ENCODE results near the gene RTP3.
"Not testable (repeated sequence)": the region's sequence is repeated elsewhere in the genome, so short reads cannot be mapped to it uniquely, and the experiment has no call there.

RTP3 gene

DNA sequence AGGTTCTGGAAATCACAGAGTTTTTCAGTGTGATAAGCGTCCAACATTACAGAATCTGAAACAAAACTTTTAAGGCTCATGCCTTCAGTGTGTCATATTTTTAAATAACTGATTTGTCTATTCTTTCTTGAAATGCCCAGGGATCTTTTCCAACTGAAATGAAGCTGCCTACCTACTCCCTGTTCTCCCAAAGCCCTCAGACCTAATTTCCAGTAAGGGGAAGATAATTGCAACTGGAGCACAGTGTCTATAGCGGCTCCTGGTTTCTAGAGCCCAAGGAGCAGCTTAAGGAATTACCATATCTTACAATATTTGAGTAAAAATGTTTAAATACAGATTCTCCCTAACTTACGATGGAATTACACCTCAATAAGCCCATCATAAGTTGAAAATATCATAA, 35.3 kb downstream of the RTP3 start:
- no peak overlapping the region for H3K9ac ChIP-seq (ENCODE audit: low read depth in 1 of 2, low read length in 2 of 2)
- H3K9me3 ChIP-seq (ENCODE audit: control insufficient read depth in 1 of 2, low read length in 2 of 2): no peaks in the 10 kb centered on the region
- no peaks in the 10 kb centered on the region for H3K4me1 ChIP-seq (ENCODE audit: control insufficient read depth in 1 of 2, insufficient read depth in 2 of 2, low read length in 2 of 2)
- no peaks in the 10 kb centered on the region for H3K36me3 ChIP-seq (ENCODE audit: control insufficient read depth in 1 of 2, insufficient read depth in 2 of 2, low read length in 2 of 2)
- no peaks in the 10 kb centered on the region for H3K27me3 ChIP-seq (ENCODE audit: control insufficient read depth in 1 of 2, insufficient read depth in 2 of 2, low read length in 2 of 2)
- no peak overlapping the region for H3K27ac ChIP-seq (ENCODE audit: low read depth, low read length)
- H3K4me3 ChIP-seq (ENCODE audit: low read depth in 1 of 2, low read length in 2 of 2): no peak overlapping the region

DNA sequence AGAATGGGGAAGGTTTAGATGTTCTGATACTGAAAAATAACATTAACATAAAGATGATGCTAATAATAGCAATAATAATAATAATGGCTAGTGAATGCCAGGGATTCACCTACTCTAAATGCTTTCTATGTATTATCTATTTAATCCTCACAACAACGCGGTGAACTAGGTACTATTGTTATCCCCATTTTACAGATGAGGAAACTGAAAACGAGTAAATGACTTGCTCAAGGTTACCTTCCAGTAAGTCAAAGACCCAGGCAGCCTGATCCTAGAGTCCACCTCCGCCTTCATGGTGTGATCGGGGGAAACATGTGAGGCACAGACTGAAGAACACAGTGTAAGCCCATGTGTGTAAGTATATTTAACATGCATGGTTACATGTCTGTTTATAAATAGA, 38.0 kb downstream of the RTP3 start:
- Histone ChIP-seq H3K27ac (ENCODE audit: low read depth, low read length) (no peak overlapping the region), H3K9me3 (ENCODE audit: control insufficient read depth in 1 of 2, low read length in 2 of 2) (no peaks in the 10 kb centered on the region), H3K9ac (ENCODE audit: low read depth in 1 of 2, low read length in 2 of 2) (no peak overlapping the region), H3K4me1 (ENCODE audit: control insufficient read depth in 1 of 2, insufficient read depth in 2 of 2, low read length in 2 of 2) (peaks cover 7 to 14% of the 10 kb centered on the region in 2 donors), H3K27me3 (ENCODE audit: control insufficient read depth in 1 of 2, insufficient read depth in 2 of 2, low read length in 2 of 2) (no peaks in the 10 kb centered on the region), H3K36me3 (ENCODE audit: control insufficient read depth in 1 of 2, insufficient read depth in 2 of 2, low read length in 2 of 2) (no peaks in the 10 kb centered on the region), H3K4me3 (ENCODE audit: low read depth in 1 of 2, low read length in 2 of 2) (no peak overlapping the region)

DNA sequence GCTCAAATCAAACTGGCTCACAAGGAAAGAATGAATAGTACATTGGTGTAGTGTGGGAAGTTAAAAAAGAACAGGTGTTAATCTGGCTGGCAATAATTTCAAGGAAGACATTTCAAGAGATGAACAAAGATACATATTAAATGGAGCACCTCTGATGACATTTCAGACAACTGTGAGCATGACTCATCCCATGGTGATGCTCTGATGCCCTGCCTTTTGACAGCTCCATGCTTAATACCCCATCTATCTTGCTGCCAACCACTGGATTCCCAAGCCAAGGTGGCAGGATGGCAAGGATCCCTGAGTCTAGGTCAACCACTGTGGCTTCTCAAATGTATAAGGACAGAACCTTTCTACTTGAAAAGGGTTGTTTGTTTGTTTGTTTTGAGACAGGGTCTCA, 39.0 kb downstream of the RTP3 start:
- H3K36me3 ChIP-seq (ENCODE audit: control insufficient read depth in 1 of 2, insufficient read depth in 2 of 2, low read length in 2 of 2): no peaks in the 10 kb centered on the region
- H3K4me1 ChIP-seq (ENCODE audit: control insufficient read depth in 1 of 2, insufficient read depth in 2 of 2, low read length in 2 of 2): peaks cover 7 to 14% of the 10 kb centered on the region in 2 donors

DNA sequence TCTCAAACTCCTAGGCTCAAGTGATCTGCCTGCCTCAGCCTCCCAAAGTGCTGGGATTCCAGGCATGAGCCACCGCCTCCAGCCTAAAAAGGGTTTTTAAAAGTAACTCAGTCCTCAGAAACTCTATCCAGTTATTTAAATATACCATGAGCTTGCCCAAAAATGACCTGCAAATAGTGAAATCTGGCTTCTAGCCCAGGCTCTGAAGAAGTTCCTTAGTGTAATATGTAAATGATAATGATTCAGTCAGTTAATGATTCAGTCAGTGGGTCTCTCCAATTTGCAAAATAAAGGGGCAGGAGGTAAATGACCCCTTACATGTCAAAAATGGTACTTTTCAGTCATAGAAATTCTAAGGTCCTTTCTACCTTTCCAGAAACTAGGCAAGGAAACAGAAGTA, 39.5 kb downstream of the RTP3 start:
- Histone ChIP-seq H3K4me3 (ENCODE audit: low read depth in 1 of 2, low read length in 2 of 2) (no peak overlapping the region), H3K9ac (ENCODE audit: low read depth in 1 of 2, low read length in 2 of 2) (no peak overlapping the region), H3K9me3 (ENCODE audit: control insufficient read depth in 1 of 2, low read length in 2 of 2) (no peaks in the 10 kb centered on the region), H3K27me3 (ENCODE audit: control insufficient read depth in 1 of 2, insufficient read depth in 2 of 2, low read length in 2 of 2) (no peaks in the 10 kb centered on the region), H3K36me3 (ENCODE audit: control insufficient read depth in 1 of 2, insufficient read depth in 2 of 2, low read length in 2 of 2) (no peaks in the 10 kb centered on the region), H3K27ac (ENCODE audit: low read depth, low read length) (no peak overlapping the region), H3K4me1 (ENCODE audit: control insufficient read depth in 1 of 2, insufficient read depth in 2 of 2, low read length in 2 of 2) (peaks cover 7 to 14% of the 10 kb centered on the region in 2 donors)

More for the DNA sequence above, 39.0 kb downstream of the RTP3 start:
- H3K4me3 ChIP-seq (ENCODE audit: low read depth in 1 of 2, low read length in 2 of 2): no peak overlapping the region
- no peak overlapping the region for H3K9ac ChIP-seq (ENCODE audit: low read depth in 1 of 2, low read length in 2 of 2)
- no peaks in the 10 kb centered on the region for H3K27me3 ChIP-seq (ENCODE audit: control insufficient read depth in 1 of 2, insufficient read depth in 2 of 2, low read length in 2 of 2)
- no peak overlapping the region for H3K27ac ChIP-seq (ENCODE audit: low read depth, low read length)
- H3K9me3 ChIP-seq (ENCODE audit: control insufficient read depth in 1 of 2, low read length in 2 of 2): no peaks in the 10 kb centered on the region

DNA sequence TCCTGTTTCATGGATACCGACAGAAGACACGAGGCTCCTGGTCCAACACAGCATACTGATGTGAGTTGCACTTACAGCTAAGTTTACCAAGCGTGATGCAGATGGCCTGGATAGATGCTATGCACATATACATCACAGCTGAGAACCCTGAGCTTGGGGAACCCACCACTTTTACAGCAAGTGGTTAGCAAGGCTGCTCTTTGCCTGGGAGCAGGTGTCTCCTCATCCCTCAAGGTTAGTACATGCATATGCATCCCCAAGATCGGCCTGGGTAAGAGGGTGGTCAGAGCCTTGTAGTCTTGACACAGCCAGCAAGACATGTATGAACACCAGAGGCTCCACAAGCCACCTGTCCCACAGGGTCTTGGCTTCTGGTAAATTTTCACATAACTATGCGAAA, 40.0 kb downstream of the RTP3 start:
- H3K4me3 ChIP-seq (ENCODE audit: low read depth in 1 of 2, low read length in 2 of 2): no peak overlapping the region
- H3K27ac ChIP-seq (ENCODE audit: low read depth, low read length): no peak overlapping the region
- no peaks in the 10 kb centered on the region for H3K9me3 ChIP-seq (ENCODE audit: control insufficient read depth in 1 of 2, low read length in 2 of 2)
- H3K27me3 ChIP-seq (ENCODE audit: control insufficient read depth in 1 of 2, insufficient read depth in 2 of 2, low read length in 2 of 2): no peaks in the 10 kb centered on the region
- H3K36me3 ChIP-seq (ENCODE audit: control insufficient read depth in 1 of 2, insufficient read depth in 2 of 2, low read length in 2 of 2): no peaks in the 10 kb centered on the region
- no peak overlapping the region for H3K9ac ChIP-seq (ENCODE audit: low read depth in 1 of 2, low read length in 2 of 2)
- H3K4me1 ChIP-seq (ENCODE audit: control insufficient read depth in 1 of 2, insufficient read depth in 2 of 2, low read length in 2 of 2): peaks cover 7 to 14% of the 10 kb centered on the region in 2 donors

DNA sequence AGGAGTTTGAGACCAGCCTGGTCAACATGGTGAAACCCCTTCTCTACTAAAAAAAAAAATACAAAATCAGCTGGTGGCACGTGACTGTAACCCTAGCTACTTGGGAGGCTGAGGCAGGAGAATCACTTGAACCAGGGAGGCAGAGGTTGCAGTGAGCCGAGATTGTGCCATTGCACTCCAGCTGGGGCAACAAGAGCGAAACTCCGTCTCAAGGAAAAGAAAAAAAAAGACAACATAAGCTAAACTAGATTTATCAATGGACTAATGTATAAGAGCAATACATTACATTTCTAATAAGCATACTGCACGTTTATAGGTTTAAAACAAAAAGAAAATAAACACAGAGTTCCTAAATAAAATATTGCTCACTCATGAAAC, 40.6 kb downstream of the RTP3 start:
- not testable (repeated sequence) for H3K9me3 ChIP-seq (ENCODE audit: control insufficient read depth in 1 of 2, low read length in 2 of 2); H3K36me3 ChIP-seq (ENCODE audit: control insufficient read depth in 1 of 2, insufficient read depth in 2 of 2, low read length in 2 of 2); H3K9ac ChIP-seq (ENCODE audit: low read depth in 1 of 2, low read length in 2 of 2); H3K27me3 ChIP-seq (ENCODE audit: control insufficient read depth in 1 of 2, insufficient read depth in 2 of 2, low read length in 2 of 2); H3K27ac ChIP-seq (ENCODE audit: low read depth, low read length)
- H3K4me3 ChIP-seq (ENCODE audit: low read depth in 1 of 2, low read length in 2 of 2): peak overlapping the region in 1 of 2 donors; percentile 11
- peaks cover 7 to 14% of the 10 kb centered on the region in 2 donors for H3K4me1 ChIP-seq (ENCODE audit: control insufficient read depth in 1 of 2, insufficient read depth in 2 of 2, low read length in 2 of 2)

DNA sequence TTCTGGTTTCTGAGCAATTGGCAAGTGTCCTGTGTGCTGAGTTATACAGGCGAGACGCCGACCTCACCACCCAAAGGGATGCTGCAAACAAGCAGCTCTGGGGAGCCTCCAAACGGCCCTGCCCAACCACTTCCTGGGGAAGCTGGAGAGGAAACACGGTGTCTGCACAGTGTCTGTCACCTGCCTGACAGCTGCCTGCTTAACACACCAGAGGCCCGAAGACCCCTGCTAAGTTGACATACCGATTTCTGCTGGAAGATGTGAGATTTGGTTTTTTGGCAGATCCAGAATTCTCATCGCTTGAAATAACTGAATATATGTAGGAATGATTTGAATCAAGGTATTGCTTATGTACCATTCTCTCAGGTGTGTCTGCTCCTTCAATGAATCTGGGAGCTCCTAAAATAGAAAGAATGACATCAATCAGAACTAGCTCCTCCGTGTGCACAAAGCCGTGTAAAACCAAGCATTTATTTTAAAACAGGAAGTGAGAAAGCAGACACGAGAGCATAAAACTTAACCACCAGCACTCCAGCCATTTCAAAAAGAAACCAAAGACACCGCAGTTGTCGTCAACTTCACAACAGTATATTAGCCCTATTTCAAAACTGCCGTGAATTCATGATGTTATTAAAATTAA, 41.1 kb downstream of the RTP3 start:
- Histone ChIP-seq H3K9ac (ENCODE audit: low read depth in 1 of 2, low read length in 2 of 2) (no peak overlapping the region), H3K36me3 (ENCODE audit: control insufficient read depth in 1 of 2, insufficient read depth in 2 of 2, low read length in 2 of 2) (no peaks in the 10 kb centered on the region), H3K4me3 (ENCODE audit: low read depth in 1 of 2, low read length in 2 of 2) (peak overlapping the region; percentile 5 to 11), H3K4me1 (ENCODE audit: control insufficient read depth in 1 of 2, insufficient read depth in 2 of 2, low read length in 2 of 2) (peaks cover 7 to 14% of the 10 kb centered on the region in 2 donors), H3K9me3 (ENCODE audit: control insufficient read depth in 1 of 2, low read length in 2 of 2) (no peaks in the 10 kb centered on the region), H3K27me3 (ENCODE audit: control insufficient read depth in 1 of 2, insufficient read depth in 2 of 2, low read length in 2 of 2) (no peaks in the 10 kb centered on the region), H3K27ac (ENCODE audit: low read depth, low read length) (peak overlapping the region; percentile 15)

DNA sequence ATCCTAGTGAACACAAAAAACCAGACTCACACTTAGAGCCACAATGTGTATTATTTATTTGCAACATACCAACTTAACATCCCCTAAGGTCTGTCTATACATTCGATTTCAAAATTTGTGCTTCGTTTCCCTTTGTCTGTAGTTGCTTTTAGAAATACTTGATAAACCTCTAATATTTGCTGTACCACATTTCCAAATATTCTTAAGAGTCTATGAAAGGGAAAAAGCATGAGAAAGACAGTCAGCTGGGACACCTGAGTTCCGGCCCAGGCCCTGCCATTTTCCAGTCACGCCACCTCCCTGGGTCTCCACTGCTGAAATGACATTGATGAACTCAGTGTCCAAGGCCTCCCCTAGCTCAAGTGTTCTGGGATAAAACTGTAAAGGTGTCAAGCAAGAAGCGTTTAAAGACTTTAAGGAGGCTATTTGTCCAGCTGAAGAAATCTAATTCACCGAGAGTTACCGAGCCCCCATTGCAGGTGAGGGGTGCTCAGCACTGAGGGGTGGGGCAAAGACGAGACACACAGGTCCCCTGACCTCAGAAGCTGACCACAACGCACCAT, 41.7 kb downstream of the RTP3 start:
- H3K27me3 ChIP-seq (ENCODE audit: control insufficient read depth in 1 of 2, insufficient read depth in 2 of 2, low read length in 2 of 2): no peaks in the 10 kb centered on the region
- peak overlapping the region in 1 of 2 donors; percentile 5 for H3K4me3 ChIP-seq (ENCODE audit: low read depth in 1 of 2, low read length in 2 of 2)
- H3K27ac ChIP-seq (ENCODE audit: low read depth, low read length): peak overlapping the region; percentile 39

DNA sequence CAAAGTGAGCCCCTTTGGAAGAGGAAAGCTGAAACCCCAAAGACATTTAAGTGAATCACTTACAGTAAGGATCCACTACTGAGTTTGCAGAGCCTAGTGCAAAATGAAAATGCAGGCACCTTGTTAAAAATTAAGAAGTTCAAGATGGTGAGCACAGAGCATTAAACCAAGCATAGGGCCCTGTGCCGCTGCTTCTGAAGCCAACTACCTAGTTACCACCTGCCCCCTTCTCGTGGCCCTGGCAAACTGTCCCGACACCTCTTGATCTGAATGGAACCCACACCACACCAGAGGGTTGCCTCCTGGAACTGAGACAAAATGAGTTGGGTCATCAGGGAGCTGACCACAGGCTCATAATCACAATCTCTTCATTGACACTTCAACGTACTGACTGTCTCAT, 42.8 kb downstream of the RTP3 start:
- Histone ChIP-seq H3K4me1 (ENCODE audit: control insufficient read depth in 1 of 2, insufficient read depth in 2 of 2, low read length in 2 of 2) (peaks cover 7 to 14% of the 10 kb centered on the region in 2 donors), H3K9ac (ENCODE audit: low read depth in 1 of 2, low read length in 2 of 2) (no peak overlapping the region), H3K27me3 (ENCODE audit: control insufficient read depth in 1 of 2, insufficient read depth in 2 of 2, low read length in 2 of 2) (no peaks in the 10 kb centered on the region), H3K36me3 (ENCODE audit: control insufficient read depth in 1 of 2, insufficient read depth in 2 of 2, low read length in 2 of 2) (no peaks in the 10 kb centered on the region), H3K9me3 (ENCODE audit: control insufficient read depth in 1 of 2, low read length in 2 of 2) (no peaks in the 10 kb centered on the region), H3K27ac (ENCODE audit: low read depth, low read length) (no peak overlapping the region), H3K4me3 (ENCODE audit: low read depth in 1 of 2, low read length in 2 of 2) (no peak overlapping the region)

More for the DNA sequence above, 41.7 kb downstream of the RTP3 start:
- peaks cover 7 to 14% of the 10 kb centered on the region in 2 donors for H3K4me1 ChIP-seq (ENCODE audit: control insufficient read depth in 1 of 2, insufficient read depth in 2 of 2, low read length in 2 of 2)
- H3K36me3 ChIP-seq (ENCODE audit: control insufficient read depth in 1 of 2, insufficient read depth in 2 of 2, low read length in 2 of 2): no peaks in the 10 kb centered on the region
- H3K9me3 ChIP-seq (ENCODE audit: control insufficient read depth in 1 of 2, low read length in 2 of 2): no peaks in the 10 kb centered on the region
- H3K9ac ChIP-seq (ENCODE audit: low read depth in 1 of 2, low read length in 2 of 2): no peak overlapping the region

DNA sequence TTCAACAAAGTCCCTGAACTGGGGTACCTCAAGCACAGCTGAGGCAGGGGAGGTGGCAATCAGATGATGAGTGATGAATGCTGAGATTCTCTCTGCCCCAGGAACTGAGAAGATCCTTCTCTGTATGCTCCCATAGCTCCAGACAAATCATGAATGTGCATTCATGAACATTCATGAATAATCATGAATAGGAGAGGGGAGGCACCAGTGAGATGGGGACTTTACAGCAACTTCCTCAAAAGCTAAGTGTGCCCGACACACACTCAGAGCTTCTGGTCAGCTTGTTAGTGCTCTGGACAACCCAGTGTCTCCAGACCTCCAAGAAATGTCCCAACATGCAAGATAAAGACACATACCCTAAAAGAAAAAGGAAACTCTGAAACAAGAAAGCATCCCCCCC, 44.1 kb downstream of the RTP3 start:
- Histone ChIP-seq H3K27me3 (ENCODE audit: control insufficient read depth in 1 of 2, insufficient read depth in 2 of 2, low read length in 2 of 2) (no peaks in the 10 kb centered on the region), H3K36me3 (ENCODE audit: control insufficient read depth in 1 of 2, insufficient read depth in 2 of 2, low read length in 2 of 2) (no peaks in the 10 kb centered on the region), H3K9me3 (ENCODE audit: control insufficient read depth in 1 of 2, low read length in 2 of 2) (no peaks in the 10 kb centered on the region), H3K9ac (ENCODE audit: low read depth in 1 of 2, low read length in 2 of 2) (no peak overlapping the region), H3K4me1 (ENCODE audit: control insufficient read depth in 1 of 2, insufficient read depth in 2 of 2, low read length in 2 of 2) (peaks cover 7 to 14% of the 10 kb centered on the region in 2 donors), H3K4me3 (ENCODE audit: low read depth in 1 of 2, low read length in 2 of 2) (no peak overlapping the region), H3K27ac (ENCODE audit: low read depth, low read length) (no peak overlapping the region)
